H9 (cell line): ENCODE results near the gene PCGF2. TPM values are rescaled to one million over a fixed set of nuclear protein-coding genes. Genes with fewer than 3 reads are reported as not detected.
A peak's percentile ranks its signal among the peaks of the same experiment; 100 is the strongest.
"Not testable (repeated sequence)": the region's sequence is repeated elsewhere in the genome, so short reads cannot be mapped to it uniquely, and the experiment has no call there.

Experiments used
- DNase-seq: peaks from one replicate; pipeline ENCODE4 v3.0.0-alpha.2; 2017
- H2AFZ ChIP-seq: one replicate; pipeline ENCODE4 v1.6.1; 2013; ENCODE audit warnings: mild to moderate bottlenecking, low read length, control low read depth, moderate library complexity
- H2AK5ac ChIP-seq: 2 replicates; pipeline ENCODE4 v1.6.1; 2013; ENCODE audit warnings: low read length, control low read depth, mixed read lengths; ENCODE audit not compliant: insufficient read length
- H2BK120ac ChIP-seq: one replicate; pipeline ENCODE4 v1.6.1; 2013; ENCODE audit warnings: low read depth, mild to moderate bottlenecking, low read length, control low read depth, inconsistent platforms; ENCODE audit not compliant: poor library complexity, severe bottlenecking
- H2BK12ac ChIP-seq: 2 replicates; pipeline ENCODE4 v1.6.1; 2013; ENCODE audit warnings: low read length, control low read depth, mixed read lengths, low read depth; ENCODE audit not compliant: insufficient read length
- H2BK15ac ChIP-seq: 2 replicates; pipeline ENCODE4 v1.6.1; 2013; ENCODE audit warnings: low read depth, low read length, control low read depth
- H2BK20ac ChIP-seq: one replicate; pipeline ENCODE4 v1.6.1; 2013; ENCODE audit warnings: low read depth, mild to moderate bottlenecking, low read length, control low read depth, inconsistent platforms; ENCODE audit not compliant: poor library complexity, severe bottlenecking
- H2BK5ac ChIP-seq: 2 replicates; pipeline ENCODE4 v1.6.1; 2013; ENCODE audit warnings: low read length, control low read depth, mixed read lengths; ENCODE audit not compliant: insufficient read length
- H3K14ac ChIP-seq: 2 replicates; pipeline ENCODE4 v1.6.1; 2013; ENCODE audit warnings: low read length, control low read depth; ENCODE audit not compliant: insufficient read depth
- H3K18ac ChIP-seq: 2 replicates; pipeline ENCODE4 v1.6.1; 2013; ENCODE audit warnings: low read depth, mild to moderate bottlenecking, mixed read lengths, low read length, control low read depth; ENCODE audit not compliant: insufficient read length
- H3K23ac ChIP-seq: 2 replicates; pipeline ENCODE4 v1.6.1; 2013; ENCODE audit warnings: low read length, control low read depth, mixed read lengths, low read depth; ENCODE audit not compliant: insufficient read length
- H3K23me2 ChIP-seq: 2 replicates; pipeline ENCODE4 v1.6.1; 2013; ENCODE audit warnings: low read depth, mild to moderate bottlenecking, mixed read lengths, low read length, control low read depth; ENCODE audit not compliant: insufficient read length, poor library complexity, severe bottlenecking
- H3K27ac ChIP-seq: 2 replicates; pipeline ENCODE4 v1.5.1; 2013; ENCODE audit warnings: low read length, control low read depth, mixed read lengths, low read depth; ENCODE audit not compliant: insufficient read length
- H3K27me3 ChIP-seq: 2 replicates; pipeline ENCODE4 v1.6.1; 2013; ENCODE audit warnings: low read length, control low read depth, inconsistent platforms; ENCODE audit not compliant: insufficient read depth
- H3K4ac ChIP-seq: 2 replicates; pipeline ENCODE4 v1.6.1; 2013; ENCODE audit warnings: low read depth, mild to moderate bottlenecking, control low read depth, inconsistent platforms, low read length, moderate library complexity
- H3K4me1 ChIP-seq: 2 replicates; pipeline ENCODE4 v1.6.1; 2013; ENCODE audit warnings: low read length, control low read depth, inconsistent platforms; ENCODE audit not compliant: insufficient read depth
- H3K4me2 ChIP-seq: 2 replicates; pipeline ENCODE4 v1.6.1; 2013; ENCODE audit warnings: low read length, control low read depth, mixed read lengths; ENCODE audit not compliant: insufficient read length, insufficient read depth
- H3K56ac ChIP-seq: 2 replicates; pipeline ENCODE4 v1.6.1; 2013; ENCODE audit warnings: low read depth, mild to moderate bottlenecking, mixed read lengths, low read length, control low read depth; ENCODE audit not compliant: insufficient read length
- H3K79me1 ChIP-seq: 2 replicates; pipeline ENCODE4 v1.6.1; 2013; ENCODE audit warnings: low read depth, mild to moderate bottlenecking, moderate library complexity, low read length, control low read depth, inconsistent platforms; ENCODE audit not compliant: insufficient read depth, poor library complexity, severe bottlenecking
- H3K79me2 ChIP-seq: 2 replicates; pipeline ENCODE4 v1.6.1; 2013; ENCODE audit warnings: low read length, control low read depth, inconsistent platforms; ENCODE audit not compliant: insufficient read depth
- H3K9ac ChIP-seq: 2 replicates; pipeline ENCODE4 v1.6.1; 2013; ENCODE audit warnings: low read length, control low read depth, mixed read lengths; ENCODE audit not compliant: insufficient read length; ENCODE audit errors: extremely low read depth
- H3K9me3 ChIP-seq: one replicate; pipeline ENCODE4 v1.6.1; 2013; ENCODE audit warnings: low read depth, low read length, inconsistent platforms; ENCODE audit not compliant: control insufficient read depth
- H3T11ph ChIP-seq: one replicate; pipeline ENCODE4 v1.6.1; 2013; ENCODE audit warnings: mild to moderate bottlenecking, low read length, control low read depth, inconsistent platforms
- H4K20me1 ChIP-seq: one replicate; pipeline ENCODE4 v1.6.1; 2013; ENCODE audit not compliant: control insufficient read depth, insufficient read length, insufficient read depth
- H4K5ac ChIP-seq: 2 replicates; pipeline ENCODE4 v1.6.1; 2013; ENCODE audit warnings: low read depth, mild to moderate bottlenecking, mixed read lengths, low read length, control low read depth; ENCODE audit not compliant: insufficient read length
- H4K8ac ChIP-seq: replicated peaks from 2 replicates; pipeline ENCODE4 v1.6.1; 2013; ENCODE audit warnings: low read length, control low read depth, mixed read lengths, low read depth; ENCODE audit not compliant: insufficient read length
- H4K91ac ChIP-seq: 2 replicates; pipeline ENCODE4 v1.6.1; 2013; ENCODE audit warnings: low read depth, mild to moderate bottlenecking, moderate library complexity, mixed read lengths, low read length, control low read depth; ENCODE audit not compliant: insufficient read length
- H3K27ac Mint-ChIP-seq, 3 experiments: 2 replicates in 2 of 3; 3 replicates in 1 of 3; pipeline ENCODE4 v1.8.0; 2020 to 2021; ENCODE audit warnings: mixed read lengths in 3 of 3, mild to moderate bottlenecking in 1 of 3, moderate library complexity in 1 of 3
- H3K27me3 Mint-ChIP-seq: 2 replicates; pipeline ENCODE4 v1.8.0; 2021; ENCODE audit warnings: low read depth, mild to moderate bottlenecking, moderate library complexity, mixed read lengths
- H3K36me3 Mint-ChIP-seq, 3 experiments: 2 replicates in 2 of 3; 3 replicates in 1 of 3; pipeline ENCODE4 v1.8.0; 2020 to 2021; ENCODE audit warnings: low read depth in 3 of 3, mixed read lengths in 3 of 3; ENCODE audit not compliant: insufficient read depth in 1 of 3
- H3K4me1 Mint-ChIP-seq, 2 experiments: 2 replicates each; pipeline ENCODE4 v1.8.0; 2020; ENCODE audit warnings: mixed read lengths in 2 of 2
- H3K4me3 Mint-ChIP-seq, 2 experiments: 2 replicates in 1 of 2; 3 replicates in 1 of 2; pipeline ENCODE4 v1.8.0; 2020 to 2021; ENCODE audit warnings: mild to moderate bottlenecking in 2 of 2, mixed read lengths in 2 of 2, moderate library complexity in 1 of 2
- H3K9me3 Mint-ChIP-seq, 2 experiments: 2 replicates in 1 of 2; 3 replicates in 1 of 2; pipeline ENCODE4 v1.8.0; 2020; ENCODE audit warnings: mild to moderate bottlenecking in 2 of 2, mixed read lengths in 2 of 2, moderate library complexity in 1 of 2
- WGBS: extraction: QIAGEN DNeasy Blood & Tissue Kit; methylation state at CpG from one replicate; pipeline ENCODE4 v1.1.7; 2013; ENCODE audit warnings: missing lambda C conversion rate, low lambda C conversion rate, mixed read lengths; ENCODE audit not compliant: insufficient read length; ENCODE audit errors: extremely low coverage; 5-methylcytosine and 5-hydroxymethylcytosine counted together
- total RNA-seq: library from RNA; stranded (reverse); gene quantifications from 2 replicates; pipeline ENCODE4 v1.2.1, GENCODE V29; 2021
- TF ChIP-seq, protein P1 (sequence below): fragments of 200-600 bp; sonication (generic); conservative IDR thresholded peaks from 3 replicates; pipeline ENCODE4 v1.8.0; 2021; ENCODE audit warnings: antibody characterized with exemption, mild to moderate bottlenecking

PCGF2 gene
- total RNA-seq, 1 experiment from 2014 or later: 106 TPM

DNA sequence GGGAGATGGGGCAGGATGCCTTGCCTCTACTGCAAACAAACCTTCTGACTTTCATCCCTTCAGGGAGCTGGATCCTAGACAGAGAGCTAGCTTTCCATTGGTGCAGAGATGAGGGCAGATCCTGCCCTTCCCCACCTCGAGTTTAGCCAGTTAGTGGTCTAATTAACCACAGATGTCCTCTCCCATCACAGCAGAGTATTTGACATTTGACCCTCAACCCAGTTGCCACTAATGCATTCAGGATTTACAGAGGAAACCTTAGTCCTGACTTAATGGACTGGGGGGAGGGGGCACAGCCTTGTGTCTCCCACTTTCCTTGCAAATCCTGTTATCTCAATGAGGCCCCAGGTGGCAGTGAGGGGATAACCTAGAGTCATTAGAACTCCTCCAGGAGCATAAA, 41.0 kb upstream of the PCGF2 start:
- peaks cover 3% of the 10 kb centered on the region for H3K79me1 ChIP-seq
- no peak overlapping the region for H3K23ac ChIP-seq
- no peak overlapping the region for H2AFZ ChIP-seq
- no peaks in the 10 kb centered on the region for H3K9me3 Mint-ChIP-seq
- no peaks in the 10 kb centered on the region for H3K4me1 ChIP-seq
- H3K27me3 ChIP-seq: no peaks in the 10 kb centered on the region
- no peak for DNase-seq
- H3K4ac ChIP-seq: no peak overlapping the region
- H3K79me2 ChIP-seq: no peaks in the 10 kb centered on the region
- peak overlapping the region in 1 of 2 experiments; percentile 16; a peak in 2 of 5 replicates for H3K4me3 Mint-ChIP-seq
- peaks cover 17 to 44% (median 36%) of the 10 kb centered on the region in 3 experiments; a peak in 6 of 7 replicates for H3K36me3 Mint-ChIP-seq
- no peak overlapping the region for H2BK20ac ChIP-seq
- H3K4me1 Mint-ChIP-seq: peaks cover 12 to 19% of the 10 kb centered on the region in 2 experiments
- no peak overlapping the region for H3K4me2 ChIP-seq
- H4K20me1 ChIP-seq: no peaks in the 10 kb centered on the region
- H2AK5ac ChIP-seq: no peak overlapping the region
- H2BK120ac ChIP-seq: no peak overlapping the region
- no peak overlapping the region for H3K27ac ChIP-seq
- no peak overlapping the region for H3T11ph ChIP-seq
- no peak overlapping the region for H3K9ac ChIP-seq
- H4K5ac ChIP-seq: no peak overlapping the region
- no peak overlapping the region for H2BK5ac ChIP-seq
- H3K14ac ChIP-seq: no peak overlapping the region
- H4K8ac ChIP-seq: no peak overlapping the region
- WGBS: no CpG with 5 or more reads among the region's 1 CpG
- no peak overlapping the region for H4K91ac ChIP-seq
- H2BK12ac ChIP-seq: no peak overlapping the region
- H3K23me2 ChIP-seq: no peaks in the 10 kb centered on the region
- TF ChIP-seq, protein P1, sequence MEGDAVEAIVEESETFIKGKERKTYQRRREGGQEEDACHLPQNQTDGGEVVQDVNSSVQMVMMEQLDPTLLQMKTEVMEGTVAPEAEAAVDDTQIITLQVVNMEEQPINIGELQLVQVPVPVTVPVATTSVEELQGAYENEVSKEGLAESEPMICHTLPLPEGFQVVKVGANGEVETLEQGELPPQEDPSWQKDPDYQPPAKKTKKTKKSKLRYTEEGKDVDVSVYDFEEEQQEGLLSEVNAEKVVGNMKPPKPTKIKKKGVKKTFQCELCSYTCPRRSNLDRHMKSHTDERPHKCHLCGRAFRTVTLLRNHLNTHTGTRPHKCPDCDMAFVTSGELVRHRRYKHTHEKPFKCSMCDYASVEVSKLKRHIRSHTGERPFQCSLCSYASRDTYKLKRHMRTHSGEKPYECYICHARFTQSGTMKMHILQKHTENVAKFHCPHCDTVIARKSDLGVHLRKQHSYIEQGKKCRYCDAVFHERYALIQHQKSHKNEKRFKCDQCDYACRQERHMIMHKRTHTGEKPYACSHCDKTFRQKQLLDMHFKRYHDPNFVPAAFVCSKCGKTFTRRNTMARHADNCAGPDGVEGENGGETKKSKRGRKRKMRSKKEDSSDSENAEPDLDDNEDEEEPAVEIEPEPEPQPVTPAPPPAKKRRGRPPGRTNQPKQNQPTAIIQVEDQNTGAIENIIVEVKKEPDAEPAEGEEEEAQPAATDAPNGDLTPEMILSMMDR: no peak
- H3K9me3 ChIP-seq: no peaks in the 10 kb centered on the region
- no peak overlapping the region for H3K56ac ChIP-seq
- H2BK15ac ChIP-seq: no peak overlapping the region
- H3K27ac Mint-ChIP-seq: peak overlapping the region in 2 of 3 experiments; percentile 67 to 95; a peak in 3 of 7 replicates
- H3K27me3 Mint-ChIP-seq: no peaks in the 10 kb centered on the region; the same call in 1 of the 2 replicates
- H3K18ac ChIP-seq: no peak overlapping the region

DNA sequence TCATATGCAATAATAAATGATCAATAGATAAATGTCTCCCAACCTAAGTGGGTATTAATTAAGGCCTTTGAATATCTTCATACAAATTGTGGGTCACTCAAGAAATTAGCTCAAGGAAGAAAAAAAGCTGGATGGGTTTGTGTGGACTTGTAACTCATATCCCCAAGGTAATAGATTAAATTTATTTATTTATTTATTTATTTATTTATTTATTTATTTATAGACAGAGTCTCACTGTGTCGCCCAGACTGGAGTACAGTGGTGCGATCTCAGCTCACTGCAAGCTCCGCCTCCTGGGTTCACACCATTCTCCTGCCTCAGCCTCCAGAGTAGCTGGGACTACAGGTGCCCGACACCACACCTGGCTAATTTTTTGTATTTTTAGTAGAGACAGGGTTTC, 39.9 kb upstream of the PCGF2 start:
- not testable (repeated sequence) for H3K27ac ChIP-seq, H3K23ac ChIP-seq, H3K79me1 ChIP-seq, H2BK20ac ChIP-seq, H3K27me3 ChIP-seq, H3K4me3 Mint-ChIP-seq, H2BK120ac ChIP-seq, H3K23me2 ChIP-seq, H3K79me2 ChIP-seq, H4K91ac ChIP-seq, H3K9ac ChIP-seq, H2BK5ac ChIP-seq, H3K18ac ChIP-seq, H3K14ac ChIP-seq, DNase-seq, H3K56ac ChIP-seq, H4K20me1 ChIP-seq, H3K9me3 ChIP-seq, H4K5ac ChIP-seq, H2AFZ ChIP-seq, H2BK15ac ChIP-seq, H2BK12ac ChIP-seq, H3K4me2 ChIP-seq, H3K27me3 Mint-ChIP-seq, H3K9me3 Mint-ChIP-seq, H3K27ac Mint-ChIP-seq, H3T11ph ChIP-seq, H3K4ac ChIP-seq, H2AK5ac ChIP-seq, H4K8ac ChIP-seq, H3K4me1 ChIP-seq
- Mint-ChIP-seq H3K4me1 (peaks cover 12 to 19% of the 10 kb centered on the region in 2 experiments), H3K36me3 (peaks cover 13 to 49% (median 40%) of the 10 kb centered on the region in 3 experiments; a peak in 6 of 7 replicates)
- WGBS: no CpG with 5 or more reads among the region's 4 CpGs
